DND-41 (cell line): ENCODE measurements around the gene DPYSL3.
"Not testable (repeated sequence)": the region's sequence is repeated elsewhere in the genome, so short reads cannot be mapped to it uniquely, and the experiment has no call there.

Source experiments
- ATAC-seq: fragments of 200-7000 bp; cut with Tn5 transposase; 3 replicates; pipeline ENCODE4 v1.9.1; 2021; ENCODE audit warnings: low read depth; ENCODE audit not compliant: insufficient read depth
- DNase-seq: peaks from one replicate; pipeline ENCODE4 v3.0.0-alpha.2; 2020
- H2AFZ ChIP-seq: 2 replicates; pipeline ENCODE4 v1.6.0; 2012; ENCODE audit warnings: low read depth, low read length
- H3K27ac ChIP-seq: 2 replicates; pipeline ENCODE4 v1.5.1; 2012; ENCODE audit warnings: low read length, inconsistent platforms
- H3K27me3 ChIP-seq: fragments of 200-600 bp; sonication (generic); 2 replicates; pipeline ENCODE4 v1.6.0; 2012; ENCODE audit warnings: low read length, mild to moderate bottlenecking, inconsistent platforms; ENCODE audit not compliant: insufficient read depth, poor library complexity
- H3K36me3 ChIP-seq: 2 replicates; pipeline ENCODE4 v1.5.1; 2012; ENCODE audit warnings: low read length, inconsistent platforms; ENCODE audit not compliant: insufficient read depth
- H3K4me1 ChIP-seq: 2 replicates; pipeline ENCODE4 v1.5.1; 2012; ENCODE audit warnings: mild to moderate bottlenecking, low read length; ENCODE audit not compliant: insufficient read depth
- H3K4me2 ChIP-seq: 2 replicates; pipeline ENCODE4 v1.6.0; 2012; ENCODE audit warnings: mild to moderate bottlenecking, moderate library complexity, low read length, inconsistent platforms; ENCODE audit not compliant: insufficient read depth
- H3K4me3 ChIP-seq, 2 experiments: fragments of 200-600 bp in 1 of 2; shearing (Covaris generic) in 1 of 2; 2 replicates each; pipeline ENCODE4 v1.5.1; 2012 to 2016; ENCODE audit warnings: inconsistent platforms in 2 of 2, low read length in 2 of 2, mild to moderate bottlenecking in 2 of 2, low read depth in 1 of 2, moderate library complexity in 1 of 2
- H3K79me2 ChIP-seq: 2 replicates; pipeline ENCODE4 v1.6.0; 2012; ENCODE audit warnings: low read length, inconsistent platforms; ENCODE audit not compliant: insufficient read depth
- H3K9ac ChIP-seq: 2 replicates; pipeline ENCODE4 v1.6.0; 2012; ENCODE audit warnings: low read depth, mild to moderate bottlenecking, inconsistent platforms, low read length, moderate library complexity
- H3K9me3 ChIP-seq: 2 replicates; pipeline ENCODE4 v1.5.1; 2012; ENCODE audit warnings: low read length, moderate library complexity, mild to moderate bottlenecking, inconsistent platforms; ENCODE audit not compliant: insufficient read depth, severe bottlenecking
- H4K20me1 ChIP-seq: 2 replicates; pipeline ENCODE4 v1.6.0; 2012; ENCODE audit warnings: low read length; ENCODE audit not compliant: insufficient read depth
- EZH2 ChIP-seq: IDR thresholded peaks from 3 replicates; pipeline ENCODE4 v1.6.1; 2012; ENCODE audit warnings: borderline replicate concordance, low read depth, mild to moderate bottlenecking, moderate library complexity, low read length, inconsistent platforms; ENCODE audit not compliant: severe bottlenecking
- TF ChIP-seq, protein P1 (sequence below): IDR thresholded peaks from 2 replicates; pipeline ENCODE4 v1.5.1; 2012; ENCODE audit warnings: borderline replicate concordance, low read length, moderate library complexity, mild to moderate bottlenecking; ENCODE audit not compliant: poor library complexity, severe bottlenecking; ENCODE audit errors: extremely low read depth

The DPYSL3 gene

DNA sequence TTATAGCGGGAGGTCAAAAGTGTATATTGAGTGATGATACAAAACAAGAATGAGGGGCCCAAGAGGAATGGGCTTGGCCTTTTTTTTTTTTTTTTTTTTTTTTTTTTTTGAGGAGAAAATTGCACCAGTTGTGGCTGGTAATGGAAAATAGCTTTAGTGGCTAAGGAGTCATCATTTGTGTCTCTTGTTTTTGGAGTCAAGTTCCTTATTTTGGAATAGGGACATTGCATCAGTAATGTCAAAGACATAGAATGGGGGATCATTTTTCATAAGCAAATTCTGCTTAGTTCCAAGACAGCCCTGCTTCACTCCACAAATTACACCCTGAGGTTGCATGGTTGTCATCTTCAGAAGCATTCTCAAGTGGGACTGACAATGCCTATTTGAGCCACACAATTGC lies 137.7 kb downstream of the DPYSL3 start:
- Histone ChIP-seq H3K36me3 (no peaks in the 10 kb centered on the region), H3K9me3 (no peaks in the 10 kb centered on the region), H3K27ac (no peak overlapping the region), H3K4me3 (no peak overlapping the region), H4K20me1 (no peaks in the 10 kb centered on the region), H3K27me3 (no peaks in the 10 kb centered on the region), H3K4me2 (no peak overlapping the region), H3K9ac (no peak overlapping the region), H2AFZ (no peak overlapping the region), H3K4me1 (no peaks in the 10 kb centered on the region), H3K79me2 (no peaks in the 10 kb centered on the region)
- DNase-seq (no peak), ATAC-seq (no peak)
- TF ChIP-seq, protein P1, sequence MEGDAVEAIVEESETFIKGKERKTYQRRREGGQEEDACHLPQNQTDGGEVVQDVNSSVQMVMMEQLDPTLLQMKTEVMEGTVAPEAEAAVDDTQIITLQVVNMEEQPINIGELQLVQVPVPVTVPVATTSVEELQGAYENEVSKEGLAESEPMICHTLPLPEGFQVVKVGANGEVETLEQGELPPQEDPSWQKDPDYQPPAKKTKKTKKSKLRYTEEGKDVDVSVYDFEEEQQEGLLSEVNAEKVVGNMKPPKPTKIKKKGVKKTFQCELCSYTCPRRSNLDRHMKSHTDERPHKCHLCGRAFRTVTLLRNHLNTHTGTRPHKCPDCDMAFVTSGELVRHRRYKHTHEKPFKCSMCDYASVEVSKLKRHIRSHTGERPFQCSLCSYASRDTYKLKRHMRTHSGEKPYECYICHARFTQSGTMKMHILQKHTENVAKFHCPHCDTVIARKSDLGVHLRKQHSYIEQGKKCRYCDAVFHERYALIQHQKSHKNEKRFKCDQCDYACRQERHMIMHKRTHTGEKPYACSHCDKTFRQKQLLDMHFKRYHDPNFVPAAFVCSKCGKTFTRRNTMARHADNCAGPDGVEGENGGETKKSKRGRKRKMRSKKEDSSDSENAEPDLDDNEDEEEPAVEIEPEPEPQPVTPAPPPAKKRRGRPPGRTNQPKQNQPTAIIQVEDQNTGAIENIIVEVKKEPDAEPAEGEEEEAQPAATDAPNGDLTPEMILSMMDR: no peak
- no peak for TF ChIP-seq EZH2

- no peak for ATAC-seq
- no peaks in the 10 kb centered on the region for H3K36me3 ChIP-seq
- no peak overlapping the region for H3K4me2 ChIP-seq
- no peak overlapping the region for H3K4me3 ChIP-seq
- DNase-seq: no peak
- TF ChIP-seq, protein P1: no peak
- no peak for TF ChIP-seq EZH2
- no peaks in the 10 kb centered on the region for H3K9me3 ChIP-seq
- no peaks in the 10 kb centered on the region for H3K79me2 ChIP-seq
- H3K27ac ChIP-seq: no peak overlapping the region
- H3K27me3 ChIP-seq: no peaks in the 10 kb centered on the region
- H3K4me1 ChIP-seq: no peaks in the 10 kb centered on the region
- H4K20me1 ChIP-seq: no peaks in the 10 kb centered on the region
- no peak overlapping the region for H2AFZ ChIP-seq
- H3K9ac ChIP-seq: no peak overlapping the region
These were observed 138.6 kb downstream of the DPYSL3 start for GRCh38 chr5:147371290-147371689.

DNA sequence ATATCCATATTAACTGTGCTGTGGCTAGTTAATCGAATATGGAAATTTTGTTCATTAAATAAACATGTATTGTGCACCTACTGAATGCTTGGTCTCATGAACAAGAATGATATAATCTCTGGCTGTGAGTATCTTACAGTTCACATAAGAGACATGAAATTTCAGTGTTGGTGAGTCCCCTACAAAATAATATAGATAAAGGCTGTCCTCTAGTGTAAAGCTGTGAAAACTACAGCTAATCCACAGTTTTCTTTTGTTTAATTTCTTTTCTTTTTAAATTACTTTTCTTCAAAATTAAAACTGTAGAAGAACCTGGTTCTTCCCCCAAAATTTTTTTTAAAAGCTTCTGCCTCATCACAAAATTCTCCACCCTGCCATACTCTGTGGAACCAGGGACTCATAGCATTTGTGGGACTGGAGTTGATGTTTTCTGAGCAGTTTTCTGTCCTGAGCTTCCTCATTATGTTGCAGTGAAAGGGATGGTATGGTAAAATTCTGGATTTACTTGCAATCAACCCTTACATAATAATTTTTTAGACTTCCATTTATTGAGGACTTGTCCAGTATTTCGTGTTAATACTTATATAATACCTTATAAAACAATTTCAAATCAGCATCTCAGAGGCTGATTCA lies 140.0 kb downstream of the DPYSL3 start:
- Histone ChIP-seq H3K4me3 (no peak overlapping the region), H3K9ac (no peak overlapping the region), H4K20me1 (no peaks in the 10 kb centered on the region), H3K79me2 (no peaks in the 10 kb centered on the region), H2AFZ (no peak overlapping the region), H3K27me3 (no peaks in the 10 kb centered on the region), H3K36me3 (no peaks in the 10 kb centered on the region), H3K4me2 (no peak overlapping the region), H3K4me1 (no peaks in the 10 kb centered on the region), H3K27ac (no peak overlapping the region), H3K9me3 (no peaks in the 10 kb centered on the region)
- no peak for DNase-seq
- ATAC-seq: no peak
- no peak for TF ChIP-seq EZH2
- TF ChIP-seq, protein P1: peak; percentile 21

DNA sequence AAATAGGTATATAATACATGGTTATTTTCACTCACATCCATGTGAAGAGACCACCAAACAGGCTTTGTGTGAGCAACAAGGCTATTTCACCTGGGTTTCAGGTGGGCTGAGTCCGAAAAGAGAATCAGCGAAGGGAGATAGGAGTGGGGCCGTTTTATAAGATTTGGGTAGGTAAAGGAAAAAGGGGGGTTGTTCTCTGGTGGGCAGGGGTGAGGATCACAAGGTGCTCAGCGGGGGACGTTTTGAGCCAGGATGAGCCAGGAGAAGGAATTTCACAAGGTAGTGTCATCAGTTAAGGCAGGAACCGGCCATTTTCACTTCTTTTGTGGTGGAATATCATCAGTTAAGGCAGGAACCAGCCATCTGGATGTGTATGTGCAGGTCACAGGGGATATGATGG lies 142.5 kb downstream of the DPYSL3 start:
- not testable (repeated sequence) for DNase-seq, H3K9ac ChIP-seq, H3K9me3 ChIP-seq, H3K27me3 ChIP-seq, ATAC-seq, H2AFZ ChIP-seq, H3K79me2 ChIP-seq, H3K4me1 ChIP-seq, H3K27ac ChIP-seq, H3K4me3 ChIP-seq, H3K4me2 ChIP-seq, H4K20me1 ChIP-seq, H3K36me3 ChIP-seq
